NCI-H748 (cell line): ENCODE results near the gene SLC22A25.
"Not testable (repeated sequence)": the region's sequence is repeated elsewhere in the genome, so short reads cannot be mapped to it uniquely, and the experiment has no call there.

ENCODE experiments used
- DNase-seq: peaks from one replicate; lab custom pipeline; 2025; ENCODE audit not compliant: unreplicated experiment; lab: John Stamatoyannopoulos, UW

The SLC22A25 gene

GRCh38 chr11:63243533-63243932, at the start of gene SLC22A25:
Gene SLC22A25 (minus strand): TSS chr11:63243599. CDS start chr11:63229652, 13,947 bp downstream.
- DNase-seq = no peak

- DNase-seq = no peak
Observed at GRCh38 chr11:63290285-63290684, 46.9 kb upstream of the SLC22A25 start.

- DNase-seq = no peak
Observed at GRCh38 chr11:63289658-63290057, 46.3 kb upstream of the SLC22A25 start.

- no peak for DNase-seq
Observed at GRCh38 chr11:63282579-63282978, 39.2 kb upstream of the SLC22A25 start.

- no peak for DNase-seq
Observed at GRCh38 chr11:63280920-63281319, 37.5 kb upstream of the SLC22A25 start.

GRCh38 chr11:63277345-63277943, 34.0 kb upstream of the SLC22A25 start:
- DNase-seq = no peak

- no peak for DNase-seq
Observed at GRCh38 chr11:63274776-63275175, 31.4 kb upstream of the SLC22A25 start.

GRCh38 chr11:63273685-63274084, 30.3 kb upstream of the SLC22A25 start:
- DNase-seq = no peak

GRCh38 chr11:63262547-63262946, 19.1 kb upstream of the SLC22A25 start:
- no peak for DNase-seq

- no peak for DNase-seq
Observed at GRCh38 chr11:63251312-63251711, 7.9 kb upstream of the SLC22A25 start.

GRCh38 chr11:63250162-63251050, 7.0 kb upstream of the SLC22A25 start:
- DNase-seq = no peak

GRCh38 chr11:63248966-63249365, 5.6 kb upstream of the SLC22A25 start:
- no peak for DNase-seq

GRCh38 chr11:63247237-63248002, 4.0 kb upstream of the SLC22A25 start:
- not testable (repeated sequence) for DNase-seq

- no peak for DNase-seq
Observed at GRCh38 chr11:63246045-63246444, 2.6 kb upstream of the SLC22A25 start.

GRCh38 chr11:63244862-63245261, 1.5 kb upstream of the SLC22A25 start:
- no peak for DNase-seq

- no peak for DNase-seq
Observed at GRCh38 chr11:63242089-63242781, 1.2 kb downstream of the SLC22A25 start.

GRCh38 chr11:63240791-63241379, 2.5 kb downstream of the SLC22A25 start:
- DNase-seq = no peak

GRCh38 chr11:63240098-63240497, 3.3 kb downstream of the SLC22A25 start:
- DNase-seq = no peak

GRCh38 chr11:63239254-63239653, 4.1 kb downstream of the SLC22A25 start:
- no peak for DNase-seq

GRCh38 chr11:63237413-63237812, 6.0 kb downstream of the SLC22A25 start:
- no peak for DNase-seq
